ENCODE measurements around the gene SERPINA4.

SERPINA4 gene

DNA sequence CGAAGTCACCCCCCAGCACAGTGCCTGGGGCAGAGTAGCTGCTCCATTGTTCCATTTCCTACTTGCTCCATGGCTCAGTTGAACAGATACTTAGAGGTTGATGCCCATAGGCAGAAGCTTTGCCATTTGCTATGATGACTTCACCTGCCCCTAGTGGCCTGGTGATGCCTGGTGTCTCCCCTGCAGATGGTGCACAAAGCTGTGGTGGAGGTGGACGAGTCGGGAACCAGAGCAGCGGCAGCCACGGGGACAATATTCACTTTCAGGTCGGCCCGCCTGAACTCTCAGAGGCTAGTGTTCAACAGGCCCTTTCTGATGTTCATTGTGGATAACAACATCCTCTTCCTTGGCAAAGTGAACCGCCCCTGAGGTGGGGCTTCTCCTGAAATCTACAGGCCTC is 30.6 kb downstream of the SERPINA4 start:
- DNase-seq (ENCODE audit: low spot score) = no peak
- no peak overlapping the region for H3K4me3 ChIP-seq
- no peak overlapping the region for H3K27ac ChIP-seq
- TF ChIP-seq, protein P1, sequence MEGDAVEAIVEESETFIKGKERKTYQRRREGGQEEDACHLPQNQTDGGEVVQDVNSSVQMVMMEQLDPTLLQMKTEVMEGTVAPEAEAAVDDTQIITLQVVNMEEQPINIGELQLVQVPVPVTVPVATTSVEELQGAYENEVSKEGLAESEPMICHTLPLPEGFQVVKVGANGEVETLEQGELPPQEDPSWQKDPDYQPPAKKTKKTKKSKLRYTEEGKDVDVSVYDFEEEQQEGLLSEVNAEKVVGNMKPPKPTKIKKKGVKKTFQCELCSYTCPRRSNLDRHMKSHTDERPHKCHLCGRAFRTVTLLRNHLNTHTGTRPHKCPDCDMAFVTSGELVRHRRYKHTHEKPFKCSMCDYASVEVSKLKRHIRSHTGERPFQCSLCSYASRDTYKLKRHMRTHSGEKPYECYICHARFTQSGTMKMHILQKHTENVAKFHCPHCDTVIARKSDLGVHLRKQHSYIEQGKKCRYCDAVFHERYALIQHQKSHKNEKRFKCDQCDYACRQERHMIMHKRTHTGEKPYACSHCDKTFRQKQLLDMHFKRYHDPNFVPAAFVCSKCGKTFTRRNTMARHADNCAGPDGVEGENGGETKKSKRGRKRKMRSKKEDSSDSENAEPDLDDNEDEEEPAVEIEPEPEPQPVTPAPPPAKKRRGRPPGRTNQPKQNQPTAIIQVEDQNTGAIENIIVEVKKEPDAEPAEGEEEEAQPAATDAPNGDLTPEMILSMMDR (IDR thresholded peaks at IDR 0.05) = no peak

DNA sequence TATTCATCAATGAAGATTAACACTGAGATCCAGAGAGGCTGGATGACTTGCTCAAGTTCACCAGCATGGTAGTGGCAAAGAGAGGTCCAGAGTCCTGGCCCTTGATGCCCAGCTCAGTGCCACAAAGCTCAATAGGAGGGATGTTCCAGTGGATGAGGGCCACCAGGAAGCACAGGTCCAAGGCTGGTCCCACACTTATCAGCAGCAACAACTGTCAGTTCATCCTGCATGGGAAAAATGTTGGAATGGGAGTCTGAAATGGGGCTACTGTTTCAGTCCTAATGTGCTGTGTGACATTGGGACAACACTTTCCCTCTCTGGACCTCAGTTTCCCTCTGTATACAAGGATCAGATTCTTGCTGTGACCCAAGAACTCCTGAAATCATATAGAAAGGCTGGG is 31.2 kb downstream of the SERPINA4 start:
- no peak overlapping the region for H3K27ac ChIP-seq
- no peak for DNase-seq (ENCODE audit: low spot score)
- no peak overlapping the region for H3K4me3 ChIP-seq
- TF ChIP-seq, protein P1 (IDR thresholded peaks at IDR 0.05) = no peak

DNA sequence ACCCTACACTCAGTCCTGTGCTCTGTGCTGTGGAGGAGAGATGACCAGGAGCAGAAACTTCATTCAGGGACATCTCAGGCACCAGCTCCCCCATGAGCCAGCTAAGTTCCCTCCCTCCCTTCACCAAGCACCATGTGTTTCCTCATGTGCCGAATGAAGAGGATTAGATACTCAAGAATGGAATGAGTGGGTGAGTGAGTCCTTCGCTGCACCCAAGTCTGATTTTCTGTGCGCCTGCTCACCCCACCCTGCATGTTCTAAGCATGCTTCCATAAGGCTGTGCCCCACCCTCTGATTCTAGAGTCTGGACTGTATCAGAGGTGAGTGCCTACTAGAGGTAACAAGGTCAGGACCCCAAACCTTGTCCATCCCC is 32.1 kb downstream of the SERPINA4 start:
- H3K27ac ChIP-seq = no peak overlapping the region
- TF ChIP-seq, protein P1 (IDR thresholded peaks at IDR 0.05) = no peak

DNA sequence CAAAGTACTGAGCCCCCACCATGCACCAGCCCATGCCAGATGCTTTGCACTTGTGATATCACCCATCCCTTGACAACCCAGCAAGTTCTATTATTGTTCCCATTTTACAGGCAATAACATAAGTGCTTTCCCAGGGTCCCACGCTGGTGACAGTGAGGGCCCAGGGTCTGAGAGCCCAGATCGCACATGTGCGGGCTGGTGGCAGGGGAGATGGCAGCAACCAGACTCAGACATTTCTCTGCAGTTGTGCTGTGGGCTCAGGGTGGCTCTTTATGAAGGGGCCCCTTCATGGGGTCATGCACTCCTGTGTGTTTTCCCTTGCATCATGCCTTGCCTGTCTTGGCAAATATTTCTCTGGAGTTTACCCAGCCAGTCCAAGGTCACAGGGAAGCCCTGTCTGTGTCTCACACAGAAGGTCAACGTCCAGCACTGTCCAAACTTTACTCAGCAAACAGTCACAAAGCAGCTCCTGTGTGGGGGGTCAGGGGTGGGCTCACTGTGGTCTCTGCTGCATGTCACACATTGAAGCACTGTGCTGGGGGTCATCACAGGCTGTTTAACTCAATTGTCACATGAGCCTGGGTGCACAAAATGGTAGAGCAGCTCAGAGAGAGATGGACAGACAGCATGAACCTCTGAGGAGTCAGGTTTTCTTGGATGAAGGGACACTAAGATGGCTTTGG is 32.6 kb downstream of the SERPINA4 start:
- Histone ChIP-seq H3K27ac (no peak overlapping the region), H3K4me3 (no peak overlapping the region)
- DNase-seq (ENCODE audit: low spot score) = no peak
- TF ChIP-seq, protein P1 (IDR thresholded peaks at IDR 0.05) = no peak

More for the DNA sequence above, 32.1 kb downstream of the SERPINA4 start:
- DNase-seq (ENCODE audit: low spot score) = no peak
- no peak overlapping the region for H3K4me3 ChIP-seq

DNA sequence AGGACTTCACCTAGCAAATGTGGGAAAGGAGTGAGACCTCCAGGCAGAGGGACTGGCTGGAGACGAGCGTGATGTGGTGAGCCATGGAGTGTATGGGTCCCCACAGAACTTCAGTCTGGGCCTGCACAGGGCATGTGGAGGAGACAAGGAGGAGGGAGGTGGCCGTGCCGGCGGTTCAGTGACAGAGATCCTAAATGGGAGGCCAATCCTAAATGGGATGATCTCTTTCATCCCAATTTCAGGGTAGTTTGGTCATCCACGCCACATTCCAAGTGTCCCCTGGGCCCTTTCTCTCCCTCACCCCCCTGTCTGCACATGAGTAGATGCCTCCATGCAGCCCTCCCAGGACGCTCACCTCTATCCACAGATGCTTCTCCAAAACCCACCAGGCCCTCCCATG is 33.2 kb downstream of the SERPINA4 start:
- Histone ChIP-seq H3K27ac (no peak overlapping the region), H3K4me3 (no peak overlapping the region)
- TF ChIP-seq, protein P1 (IDR thresholded peaks at IDR 0.05) = no peak
- DNase-seq (ENCODE audit: low spot score) = no peak

DNA sequence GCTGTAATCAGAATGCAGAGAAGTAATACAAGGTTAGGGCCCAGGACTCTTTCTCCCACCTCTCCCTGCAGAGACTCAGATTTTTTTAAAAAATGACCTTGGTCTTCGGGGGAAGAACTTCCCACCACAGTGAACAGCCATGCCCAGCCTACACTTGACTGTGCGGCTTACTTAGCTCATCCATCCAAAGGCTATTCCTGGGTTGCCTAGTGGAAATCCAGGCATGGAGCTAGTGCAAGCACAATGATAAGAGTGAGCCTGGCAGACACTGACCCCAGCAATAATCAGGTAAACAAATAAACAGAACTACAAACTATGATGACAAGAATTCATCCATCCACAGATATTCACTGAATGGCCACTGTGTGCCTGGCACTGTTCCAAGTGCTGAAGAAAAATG is 34.7 kb downstream of the SERPINA4 start:
- Histone ChIP-seq H3K27ac (no peak overlapping the region), H3K4me3 (no peak overlapping the region)
- TF ChIP-seq, protein P1 (IDR thresholded peaks at IDR 0.05) = no peak
- DNase-seq (ENCODE audit: low spot score) = no peak

DNA sequence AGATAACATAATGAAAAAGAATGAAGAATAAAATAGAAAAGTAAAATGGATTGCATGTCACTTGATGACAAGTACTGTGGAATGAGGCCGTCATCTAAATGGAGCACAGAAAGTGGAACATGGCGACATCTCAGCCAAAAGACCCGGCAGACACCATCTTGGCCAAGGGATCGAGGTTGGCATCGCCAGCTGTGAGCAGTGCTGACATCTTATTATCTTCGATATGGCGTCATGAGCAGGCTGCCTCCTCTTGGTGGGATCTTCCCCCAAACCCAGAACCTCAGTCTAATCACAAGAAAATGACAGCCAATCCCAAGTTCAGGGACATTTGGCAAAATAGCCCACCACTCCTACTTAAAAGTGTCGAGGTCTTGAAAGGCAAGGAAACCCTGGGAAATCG is 35.1 kb downstream of the SERPINA4 start:
- TF ChIP-seq, protein P1 (IDR thresholded peaks at IDR 0.05) = no peak
- no peak for DNase-seq (ENCODE audit: low spot score)
- Histone ChIP-seq H3K27ac (no peak overlapping the region), H3K4me3 (no peak overlapping the region)
